ENCODE results near the gene TMTC2.

TMTC2 gene

GRCh38 chr12:82896979-82897378 is 210.3 kb downstream of the TMTC2 start:
- no peak for DNase-seq

- DNase-seq: no peak
These were observed 211.7 kb downstream of the TMTC2 start for GRCh38 chr12:82898441-82898840.

- DNase-seq: no peak
These were observed 217.6 kb downstream of the TMTC2 start for GRCh38 chr12:82904219-82904790.

- no peak for DNase-seq
These were observed 223.7 kb downstream of the TMTC2 start for GRCh38 chr12:82910246-82910893.

GRCh38 chr12:82912406-82912805 is 225.7 kb downstream of the TMTC2 start:
- no peak for DNase-seq

- no peak for DNase-seq
These were observed 232.8 kb downstream of the TMTC2 start for GRCh38 chr12:82919388-82920054.

- no peak for DNase-seq
These were observed 237.2 kb downstream of the TMTC2 start for GRCh38 chr12:82923935-82924334.

GRCh38 chr12:82926630-82927029 is 239.9 kb downstream of the TMTC2 start:
- DNase-seq: no peak

- no peak for DNase-seq
These were observed 243.6 kb downstream of the TMTC2 start for GRCh38 chr12:82930301-82930700.

GRCh38 chr12:82931349-82932116 is 244.8 kb downstream of the TMTC2 start:
- DNase-seq: no peak

GRCh38 chr12:82937151-82937550 is 250.4 kb downstream of the TMTC2 start:
- DNase-seq: no peak

GRCh38 chr12:82942521-82942920 is 255.8 kb downstream of the TMTC2 start:
- no peak for DNase-seq

- DNase-seq: no peak
These were observed 256.3 kb downstream of the TMTC2 start for GRCh38 chr12:82942991-82943401.

GRCh38 chr12:82948491-82948890 is 261.8 kb downstream of the TMTC2 start:
- no peak for DNase-seq

GRCh38 chr12:82950356-82950755 is 263.6 kb downstream of the TMTC2 start:
- DNase-seq: no peak

- DNase-seq: no peak
These were observed 266.2 kb downstream of the TMTC2 start for GRCh38 chr12:82952946-82953345.

GRCh38 chr12:82953397-82953796 is 266.7 kb downstream of the TMTC2 start:
- DNase-seq: no peak

- DNase-seq: no peak
These were observed 267.4 kb downstream of the TMTC2 start for GRCh38 chr12:82954064-82954463.

GRCh38 chr12:82954572-82954971 is 267.9 kb downstream of the TMTC2 start:
- DNase-seq: no peak

GRCh38 chr12:82955043-82955442 is 268.3 kb downstream of the TMTC2 start:
- no peak for DNase-seq

- DNase-seq: no peak
These were observed 272.3 kb downstream of the TMTC2 start for GRCh38 chr12:82958966-82959365.

GRCh38 chr12:82959821-82960220 is 273.1 kb downstream of the TMTC2 start:
- no peak for DNase-seq

- DNase-seq: no peak
These were observed 275.1 kb downstream of the TMTC2 start for GRCh38 chr12:82961835-82962234.

GRCh38 chr12:82963956-82964355 is 277.2 kb downstream of the TMTC2 start:
- DNase-seq: no peak

All from stimulated activated CD8-positive, alpha-beta memory T cell treated with anti-CD3 and anti-CD28 coated beads, Interleukin-4, amount 100 ng/mL, for 48 hours (primary cell).